HG02884 (cell line): ENCODE results near the gene ARHGAP42.
A peak's percentile ranks its signal among the peaks of the same experiment; 100 is the strongest.

ENCODE experiments used
- ATAC-seq: cut with Tn5 transposase; IDR thresholded peaks from one replicate; pipeline ENCODE4 v1.9.1; 2021; ENCODE audit warnings: mild to moderate bottlenecking, moderate library complexity; ENCODE audit not compliant: unreplicated experiment

The ARHGAP42 gene

GRCh38 chr11:100830274-100830673 is 143.2 kb downstream of the ARHGAP42 start:
- no peak for ATAC-seq

GRCh38 chr11:100830978-100831732 is 144.1 kb downstream of the ARHGAP42 start:
- no peak for ATAC-seq

DNA sequence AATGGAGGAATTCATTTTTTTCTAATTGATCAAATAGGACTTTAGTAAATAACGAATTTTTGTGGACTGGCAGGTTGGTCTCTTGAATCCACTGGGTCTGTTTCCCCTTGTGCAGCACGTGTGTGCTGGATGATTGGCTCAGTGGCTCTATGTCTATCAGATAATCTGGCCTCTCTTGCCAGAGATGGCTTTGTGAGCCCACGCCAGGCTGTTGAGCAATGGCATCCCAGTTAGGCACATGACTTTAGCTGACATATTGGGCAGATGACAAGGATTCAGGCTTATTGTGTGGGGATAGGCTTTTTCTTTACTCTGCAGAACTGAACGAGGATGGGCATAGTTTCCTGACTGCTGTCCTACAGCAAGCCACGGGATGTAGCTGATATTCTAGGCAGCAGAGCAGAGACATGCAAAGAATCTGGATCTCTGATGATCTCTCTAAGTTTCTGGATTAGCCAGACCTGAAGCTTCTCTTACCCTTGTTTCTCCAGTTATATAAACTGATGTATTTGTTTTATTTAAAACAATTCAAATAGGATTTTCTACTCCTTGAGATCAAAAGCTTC is 144.9 kb downstream of the ARHGAP42 start:
- ATAC-seq, result no peak

GRCh38 chr11:100832829-100833228 is 145.7 kb downstream of the ARHGAP42 start:
- no peak for ATAC-seq

GRCh38 chr11:100833276-100833675 is 146.2 kb downstream of the ARHGAP42 start:
- no peak for ATAC-seq

DNA sequence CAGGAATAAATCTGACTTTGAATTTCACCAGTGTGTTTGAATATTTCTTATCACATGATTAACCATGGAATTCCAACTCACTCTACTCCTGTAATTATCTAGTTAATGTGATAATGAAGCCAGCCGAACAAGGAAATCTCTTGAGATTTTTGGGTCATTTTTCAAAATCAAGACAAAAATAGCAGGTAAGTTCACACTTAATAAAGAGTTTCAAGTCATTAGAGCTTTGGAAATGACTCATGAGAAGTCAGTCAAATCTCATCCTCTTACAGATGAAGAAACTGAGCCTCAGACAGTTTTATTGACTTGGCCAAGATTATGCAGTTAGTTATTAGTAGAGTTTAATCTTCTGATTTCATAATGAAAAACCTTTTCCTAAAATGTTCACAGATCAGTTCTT is 148.8 kb downstream of the ARHGAP42 start:
- no peak for ATAC-seq

- no peak for ATAC-seq
These were observed 150.2 kb downstream of the ARHGAP42 start for GRCh38 chr11:100837311-100837710.

DNA sequence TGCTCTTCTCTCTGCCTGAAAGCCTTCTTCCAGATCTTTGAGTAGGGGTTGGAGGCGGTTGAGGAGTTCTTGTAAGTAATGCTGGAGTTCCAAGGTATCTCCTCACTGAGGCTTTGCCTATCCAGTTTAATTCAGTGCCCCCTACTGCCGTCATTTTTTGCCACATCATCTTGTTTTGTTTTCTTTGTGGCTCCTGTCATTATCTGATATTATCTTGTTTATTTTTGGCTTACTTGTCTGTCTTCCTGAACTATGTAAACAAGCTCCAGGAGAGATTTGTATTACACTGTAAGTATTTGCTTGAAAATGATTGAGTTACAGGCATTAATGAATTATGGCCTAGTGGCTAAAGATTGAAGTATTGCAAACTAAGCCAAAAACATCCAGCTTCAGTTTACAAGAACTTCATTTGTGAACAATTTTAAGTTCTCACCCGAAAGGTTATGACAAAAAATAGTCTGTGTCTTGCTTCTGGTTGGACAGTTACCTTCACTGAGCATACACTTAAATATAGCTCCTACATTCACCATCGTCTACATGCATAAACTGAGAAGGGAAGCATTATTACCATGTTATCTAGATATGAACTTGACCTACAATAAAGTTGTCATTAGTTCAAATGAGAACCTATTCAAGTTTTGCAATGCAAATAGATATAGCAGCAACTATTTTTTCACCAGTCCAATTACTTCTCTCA is 154.8 kb downstream of the ARHGAP42 start:
- no peak for ATAC-seq

- ATAC-seq, result no peak
These were observed 160.7 kb downstream of the ARHGAP42 start for GRCh38 chr11:100847696-100848216.

DNA sequence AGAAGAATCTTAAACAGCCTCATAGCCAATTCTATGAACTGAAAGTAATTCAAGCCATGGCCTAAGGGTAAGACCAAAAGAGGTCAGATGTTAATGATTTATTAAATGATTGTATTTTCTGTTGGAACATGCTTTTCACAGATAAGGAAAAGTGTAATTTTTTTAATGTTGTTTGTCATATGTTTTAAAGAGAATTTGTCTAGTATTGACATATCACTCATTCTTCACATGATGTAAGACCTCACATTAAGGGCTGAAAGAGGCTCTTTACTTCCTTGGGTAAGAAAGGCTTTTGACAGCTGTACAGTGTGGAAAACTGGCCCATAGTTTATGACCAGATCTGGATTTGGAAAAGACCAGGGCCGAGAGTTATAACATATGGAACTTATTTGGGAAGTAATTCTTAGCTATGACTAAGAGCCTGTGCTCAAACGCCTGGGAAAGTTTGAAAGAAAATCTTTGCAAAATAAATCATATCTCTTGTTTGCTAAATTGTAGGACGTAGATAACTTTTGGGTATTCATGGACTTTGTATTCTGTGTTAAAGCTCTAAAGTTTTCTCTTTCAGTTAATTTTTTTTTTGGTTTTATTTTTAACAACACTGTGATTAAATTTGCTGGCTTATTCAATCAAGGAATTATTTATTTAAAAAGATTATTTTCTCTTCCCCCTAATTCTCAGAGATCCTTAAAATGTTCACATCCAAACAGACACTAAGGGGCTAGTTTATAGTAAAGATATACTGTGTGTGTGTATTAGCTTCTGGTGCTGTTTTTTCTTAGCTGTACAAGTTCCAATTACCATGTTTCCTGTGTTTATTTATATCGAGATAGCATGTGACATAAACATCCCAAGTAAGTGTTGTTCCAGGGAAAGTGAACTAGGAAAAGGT is 162.2 kb downstream of the ARHGAP42 start:
- ATAC-seq, result no peak

GRCh38 chr11:100849901-100850235 is 162.8 kb downstream of the ARHGAP42 start:
- ATAC-seq, result no peak

DNA sequence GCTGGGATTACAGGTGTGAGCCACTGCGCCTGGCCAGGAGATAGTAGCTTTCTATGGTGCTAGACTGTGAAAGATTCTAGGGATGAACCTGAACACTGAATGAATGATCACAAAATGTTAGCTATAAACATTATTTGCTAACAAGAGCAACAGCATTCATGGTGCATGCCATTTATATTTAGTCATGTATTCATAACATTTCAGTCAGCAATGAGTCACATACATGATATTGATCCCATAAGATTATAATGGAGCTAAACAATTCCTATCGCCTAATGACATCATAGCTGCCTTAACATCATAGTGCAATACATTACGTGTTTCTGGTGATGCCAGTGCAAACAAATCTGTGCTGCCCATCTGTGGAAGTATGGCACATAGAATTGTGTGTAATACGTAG is 164.1 kb downstream of the ARHGAP42 start:
- ATAC-seq, result no peak

- no peak for ATAC-seq
These were observed 164.6 kb downstream of the ARHGAP42 start for GRCh38 chr11:100851584-100852152.

DNA sequence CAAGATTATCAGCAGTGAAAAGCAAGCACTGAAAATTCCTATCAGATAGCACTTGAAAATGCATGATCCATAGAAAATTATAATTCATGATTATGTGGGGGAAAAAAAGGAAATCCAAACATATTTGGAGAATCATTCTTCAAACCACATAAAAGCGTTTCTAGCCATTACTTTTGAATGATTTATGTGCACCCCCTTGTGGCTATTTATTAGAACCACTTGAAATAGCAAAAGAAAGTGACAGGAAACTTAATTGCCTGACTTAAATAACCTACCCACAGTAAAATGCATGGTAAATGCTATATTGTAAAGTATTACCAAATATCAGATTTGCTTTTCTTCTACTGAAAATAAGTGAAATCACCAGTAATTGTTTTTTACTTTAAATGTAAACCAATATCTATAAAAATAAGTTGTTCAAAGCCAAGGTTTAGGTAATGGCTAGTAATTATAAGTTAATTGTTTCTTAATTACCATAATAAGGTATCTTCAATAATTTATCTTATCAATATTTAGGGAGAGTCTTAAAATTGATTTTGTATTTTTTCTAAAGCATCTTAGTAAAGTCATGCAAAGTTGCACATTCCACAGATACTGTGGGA is 168.5 kb downstream of the ARHGAP42 start:
- no peak for ATAC-seq

GRCh38 chr11:100857236-100858005 is 170.3 kb downstream of the ARHGAP42 start:
- no peak for ATAC-seq

DNA sequence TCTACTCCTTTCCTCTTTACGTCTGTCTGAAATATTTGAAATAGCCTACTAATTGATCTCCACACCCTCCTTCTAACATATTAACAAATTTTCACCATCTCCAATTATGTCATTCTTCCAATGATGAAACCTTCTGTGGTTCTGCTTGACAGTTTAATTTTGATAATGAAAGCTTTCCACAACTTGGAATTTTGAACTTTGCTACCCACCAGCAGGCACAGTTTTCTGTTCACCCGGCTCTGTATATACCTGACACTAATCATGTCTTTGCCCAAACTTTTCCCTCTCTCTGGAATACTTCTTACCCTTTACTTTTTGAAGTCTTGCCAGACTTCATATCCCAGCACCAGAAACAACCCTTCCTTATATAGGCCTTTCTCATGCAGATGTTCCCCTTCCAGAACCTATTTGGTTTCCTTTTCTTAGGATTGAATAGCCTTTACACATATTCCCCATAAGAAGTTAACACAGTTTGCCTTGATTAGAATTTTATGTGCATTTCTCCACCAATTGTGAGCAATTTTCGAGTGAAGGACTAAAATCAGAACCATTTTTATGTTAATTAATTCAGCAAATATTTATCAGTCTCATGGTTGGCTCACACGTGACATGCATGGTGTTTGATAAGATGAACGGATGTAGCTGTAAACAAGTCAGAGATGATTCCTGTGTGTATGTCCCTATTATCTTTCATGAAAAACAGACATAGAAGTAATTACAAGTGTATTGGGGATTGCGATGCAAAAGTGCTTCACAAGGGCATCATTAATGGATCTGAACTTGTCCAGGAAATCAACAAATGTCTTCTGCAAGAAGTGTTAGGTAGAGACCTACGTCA is 173.4 kb downstream of the ARHGAP42 start:
- no peak for ATAC-seq

- no peak for ATAC-seq
These were observed 174.1 kb downstream of the ARHGAP42 start for GRCh38 chr11:100861212-100861611.

DNA sequence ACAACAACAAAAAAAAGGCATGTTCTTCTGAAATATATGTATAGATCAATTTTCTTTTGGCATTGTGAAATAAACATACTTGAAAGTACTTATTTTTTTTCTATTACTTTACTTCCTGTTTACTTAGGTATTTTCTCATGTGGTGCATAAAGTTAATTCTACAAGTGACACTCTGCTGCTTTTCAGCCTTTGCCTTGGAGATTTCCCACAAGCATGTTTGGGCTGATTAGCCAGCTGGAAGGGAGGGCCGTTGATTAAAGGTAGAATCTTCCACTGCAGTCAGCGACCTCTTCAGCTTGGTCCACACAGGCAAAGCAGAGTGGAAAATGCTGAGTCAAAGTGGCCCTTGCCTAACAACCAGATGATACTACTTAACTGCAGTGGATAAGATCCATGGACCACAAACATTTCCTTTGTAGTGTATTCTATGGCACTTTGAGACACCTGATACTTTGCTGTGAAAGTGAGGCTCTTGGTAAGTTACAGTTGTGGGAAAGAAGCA is 176.0 kb downstream of the ARHGAP42 start:
- peak; percentile 84 for ATAC-seq
